ENCODE results near the gene NMNAT2. TPM values are rescaled to one million over a fixed set of nuclear protein-coding genes. Genes with fewer than 3 reads are reported as not detected.

Gene NMNAT2
- total RNA-seq, 1 donor from 2014 or later, result 0.50 TPM

DNA sequence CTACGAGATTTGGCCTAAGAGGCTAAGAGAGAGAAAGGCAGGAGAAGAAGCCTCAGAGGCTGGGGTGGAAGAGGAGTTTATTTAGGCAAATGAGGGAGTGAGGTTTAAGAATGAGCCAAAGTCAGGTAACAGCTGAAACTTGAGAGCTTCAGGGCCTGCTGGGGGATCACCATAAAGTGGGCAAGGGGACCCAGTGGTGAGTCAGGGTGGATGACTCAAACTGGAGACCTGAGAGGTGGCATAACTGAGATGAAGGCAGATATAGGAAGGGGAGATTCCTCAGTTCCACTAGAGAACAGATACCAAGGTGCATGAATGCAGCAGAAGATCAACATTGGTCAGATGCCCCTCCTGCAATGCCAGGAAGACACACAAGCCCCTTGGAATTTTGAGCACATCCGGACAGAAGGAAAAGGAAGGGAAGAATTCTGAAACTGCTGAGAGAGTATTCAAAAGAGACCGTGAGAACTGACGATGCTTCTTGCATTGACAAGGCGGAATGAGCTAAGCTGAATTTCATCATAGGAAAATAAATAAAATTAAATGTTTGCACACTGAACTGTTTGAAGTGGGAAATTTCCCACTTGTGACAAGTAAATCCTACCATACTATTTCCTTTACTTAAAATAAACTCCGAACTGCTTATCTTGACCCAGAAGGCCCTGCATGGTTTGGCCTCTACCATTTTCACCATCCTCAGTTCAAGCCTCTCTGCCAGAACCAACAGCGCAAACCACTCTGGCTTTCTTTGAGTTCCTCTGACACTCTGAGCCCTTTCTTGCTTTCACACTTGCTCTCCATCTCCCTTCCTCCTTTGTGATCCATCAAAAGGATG, 94.1 kb downstream of the NMNAT2 start:
- DNase-seq (ENCODE audit: low read depth), result no peak
- H3K27ac Mint-ChIP-seq (ENCODE audit: unreplicated experiment), result no peak overlapping the region
- H3K4me1 Mint-ChIP-seq (ENCODE audit: low read depth, unreplicated experiment), result peaks cover 6% of the 10 kb centered on the region
- no peak overlapping the region for H3K4me3 Mint-ChIP-seq (ENCODE audit: unreplicated experiment)
- Histone ChIP-seq H3K4me2 (ENCODE audit: low read length) (no peak overlapping the region), H3K36me3 (ENCODE audit: insufficient read depth, low read length) (no peaks in the 10 kb centered on the region), H2AFZ (ENCODE audit: low read depth, low read length) (no peak overlapping the region), H3K9ac (ENCODE audit: low read length) (no peak overlapping the region), H3K4me1 (ENCODE audit: insufficient read depth, low read length) (peaks cover 5% of the 10 kb centered on the region), H3K27ac (ENCODE audit: low read depth, low read length) (no peak overlapping the region), H3K4me3 (ENCODE audit: insufficient read depth, low read depth, low read length) (no peak overlapping the region), H3K79me2 (ENCODE audit: insufficient read depth, low read length) (no peaks in the 10 kb centered on the region), H4K20me1 (ENCODE audit: insufficient read depth, low read length) (no peaks in the 10 kb centered on the region), H3K9me3 (ENCODE audit: insufficient read depth, low read depth, low read length) (peaks cover 3% of the 10 kb centered on the region), H3K27me3 (ENCODE audit: insufficient read depth, low read length) (peaks cover 9% of the 10 kb centered on the region)
- H3K9me3 Mint-ChIP-seq (ENCODE audit: unreplicated experiment), result peaks cover 5% of the 10 kb centered on the region
- FAIRE-seq, result no peak
- H3K36me3 Mint-ChIP-seq (ENCODE audit: low read depth, unreplicated experiment), result peaks cover 2% of the 10 kb centered on the region
- peaks cover 26% of the 10 kb centered on the region for H3K27me3 Mint-ChIP-seq (ENCODE audit: low read depth, unreplicated experiment)
- no peak for TF ChIP-seq EZH2 (IDR thresholded peaks at IDR 0.05; ENCODE audit: insufficient read depth, low read length)
- no peak for TF ChIP-seq CTCF (IDR thresholded peaks at IDR 0.05; ENCODE audit: insufficient read depth, low read depth, low read length)

DNA sequence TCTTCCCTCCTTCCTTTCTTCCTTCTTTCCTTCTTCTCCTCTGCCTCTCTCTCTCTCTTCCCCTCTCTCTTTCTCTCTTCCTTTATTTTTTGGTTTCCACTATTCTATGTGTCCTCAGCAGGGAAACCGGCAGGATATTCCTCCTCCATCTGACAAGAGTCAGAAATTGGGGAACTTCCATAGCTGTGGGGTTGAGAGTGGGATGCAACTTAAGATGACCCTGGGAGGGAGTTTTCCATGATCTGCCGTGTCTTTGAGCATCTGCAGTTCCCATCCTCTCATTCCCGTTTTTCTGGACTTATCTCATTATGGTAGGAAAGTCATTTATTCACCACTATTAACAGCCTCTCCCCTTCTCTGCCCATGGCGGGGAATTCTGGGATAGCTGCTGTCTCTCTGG, 98.6 kb downstream of the NMNAT2 start:
- no peak overlapping the region for H3K4me3 ChIP-seq (ENCODE audit: insufficient read depth, low read depth, low read length)
- DNase-seq (ENCODE audit: low read depth), result no peak
- H4K20me1 ChIP-seq (ENCODE audit: insufficient read depth, low read length), result no peaks in the 10 kb centered on the region
- H3K79me2 ChIP-seq (ENCODE audit: insufficient read depth, low read length), result no peaks in the 10 kb centered on the region
- no peaks in the 10 kb centered on the region for H3K36me3 ChIP-seq (ENCODE audit: insufficient read depth, low read length)
- no peaks in the 10 kb centered on the region for H3K9me3 ChIP-seq (ENCODE audit: insufficient read depth, low read depth, low read length)
- no peak overlapping the region for H3K4me3 Mint-ChIP-seq (ENCODE audit: unreplicated experiment)
- H3K4me1 ChIP-seq (ENCODE audit: insufficient read depth, low read length), result peaks cover 11% of the 10 kb centered on the region
- H3K27me3 Mint-ChIP-seq (ENCODE audit: low read depth, unreplicated experiment), result peaks cover 10% of the 10 kb centered on the region
- H3K4me2 ChIP-seq (ENCODE audit: low read length), result no peak overlapping the region
- H3K36me3 Mint-ChIP-seq (ENCODE audit: low read depth, unreplicated experiment), result peaks cover 2% of the 10 kb centered on the region
- H3K9ac ChIP-seq (ENCODE audit: low read length), result no peak overlapping the region
- no peaks in the 10 kb centered on the region for H3K27me3 ChIP-seq (ENCODE audit: insufficient read depth, low read length)
- H2AFZ ChIP-seq (ENCODE audit: low read depth, low read length), result no peak overlapping the region
- peaks cover 2% of the 10 kb centered on the region for H3K9me3 Mint-ChIP-seq (ENCODE audit: unreplicated experiment)
- H3K27ac ChIP-seq (ENCODE audit: low read depth, low read length), result no peak overlapping the region
- H3K27ac Mint-ChIP-seq (ENCODE audit: unreplicated experiment), result peak overlapping the region; percentile 55
- H3K4me1 Mint-ChIP-seq (ENCODE audit: low read depth, unreplicated experiment), result peaks cover 17% of the 10 kb centered on the region
- TF ChIP-seq EZH2 (IDR thresholded peaks at IDR 0.05; ENCODE audit: insufficient read depth, low read length), result no peak
- TF ChIP-seq CTCF (IDR thresholded peaks at IDR 0.05; ENCODE audit: insufficient read depth, low read depth, low read length), result no peak
- FAIRE-seq, result no peak

GRCh38 chr1:183319051-183319450, 99.1 kb downstream of the NMNAT2 start:
- H3K4me3 ChIP-seq (ENCODE audit: insufficient read depth, low read depth, low read length), result no peak overlapping the region
- no peaks in the 10 kb centered on the region for H3K9me3 ChIP-seq (ENCODE audit: insufficient read depth, low read depth, low read length)
- no peak for TF ChIP-seq CTCF (IDR thresholded peaks at IDR 0.05; ENCODE audit: insufficient read depth, low read depth, low read length)
- no peak for TF ChIP-seq EZH2 (IDR thresholded peaks at IDR 0.05; ENCODE audit: insufficient read depth, low read length)
- peaks cover 14% of the 10 kb centered on the region for H3K27me3 Mint-ChIP-seq (ENCODE audit: low read depth, unreplicated experiment)
- H3K9ac ChIP-seq (ENCODE audit: low read length), result no peak overlapping the region
- H3K27ac ChIP-seq (ENCODE audit: low read depth, low read length), result no peak overlapping the region
- FAIRE-seq (no peak), DNase-seq (ENCODE audit: low read depth) (no peak)
- no peaks in the 10 kb centered on the region for H4K20me1 ChIP-seq (ENCODE audit: insufficient read depth, low read length)
- no peak overlapping the region for H3K4me2 ChIP-seq (ENCODE audit: low read length)
- no peaks in the 10 kb centered on the region for H3K79me2 ChIP-seq (ENCODE audit: insufficient read depth, low read length)
- H2AFZ ChIP-seq (ENCODE audit: low read depth, low read length), result peak overlapping the region; percentile 24
- H3K4me3 Mint-ChIP-seq (ENCODE audit: unreplicated experiment), result no peak overlapping the region
- no peaks in the 10 kb centered on the region for H3K27me3 ChIP-seq (ENCODE audit: insufficient read depth, low read length)
- no peaks in the 10 kb centered on the region for H3K36me3 ChIP-seq (ENCODE audit: insufficient read depth, low read length)
- peak overlapping the region; percentile 50 for H3K27ac Mint-ChIP-seq (ENCODE audit: unreplicated experiment)
- H3K4me1 ChIP-seq (ENCODE audit: insufficient read depth, low read length), result peaks cover 11% of the 10 kb centered on the region
- peaks cover 4% of the 10 kb centered on the region for H3K9me3 Mint-ChIP-seq (ENCODE audit: unreplicated experiment)
- H3K4me1 Mint-ChIP-seq (ENCODE audit: low read depth, unreplicated experiment), result peaks cover 16% of the 10 kb centered on the region
- H3K36me3 Mint-ChIP-seq (ENCODE audit: low read depth, unreplicated experiment), result peaks cover 2% of the 10 kb centered on the region
